H1 (cell line): ENCODE measurements around the gene CPED1. TPM values are rescaled to one million over a fixed set of nuclear protein-coding genes. Genes with fewer than 3 reads are reported as not detected.

Experiments used
- CHD1 ChIP-seq: IDR thresholded peaks from 2 replicates; pipeline ENCODE4 v1.6.1; 2012; ENCODE audit warnings: low read depth, low read length, improper control_type of control experiment
- HDAC6 ChIP-seq: IDR thresholded peaks from one replicate; pipeline ENCODE4 v1.7.1; 2012; ENCODE audit warnings: low read depth, mild to moderate bottlenecking, inconsistent platforms, low read length, moderate library complexity
- SIN3A ChIP-seq, 2 experiments: IDR thresholded peaks in 1 of 2; conservative IDR thresholded peaks in 1 of 2; 2 replicates each; pipeline ENCODE4 v1.6.1; 2011 to 2012; ENCODE audit warnings: low read length in 2 of 2, improper control_type of control experiment in 1 of 2, low read depth in 1 of 2, mild to moderate bottlenecking in 1 of 2
- SP1 ChIP-seq: IDR thresholded peaks from 2 replicates; pipeline ENCODE4 v1.6.1; 2011; ENCODE audit warnings: low read depth, low read length
- SRF ChIP-seq: IDR thresholded peaks from 2 replicates; pipeline ENCODE4 v1.6.1; 2011; ENCODE audit warnings: mild to moderate bottlenecking, low read depth, low read length, moderate library complexity
- polyA plus RNA-seq, 7 experiments: library from polyadenylated mRNA; depleted of rRNA in 3 of 7; stranded (reverse) in 5 of 7; unstranded in 2 of 7; fragments of >200 nt in 5 of 7; fragments of 200-250 nt in 2 of 7; gene quantifications; 1 replicate in 5 of 7; 2 replicates in 1 of 7; 4 replicates in 1 of 7; pipeline versions ENCODE4 v1.2.1 to v1.2.3, GENCODE V29; 2011 to 2013; ENCODE audit warnings: missing spikeins in 2 of 7, mixed read lengths in 2 of 7
- total RNA-seq: library from RNA; stranded (reverse); fragmentation: NEBNext Ultra II Directional; extraction: Animal tissue kit (Norgen Biotek cat#: 25700); gene quantifications from 2 replicates; pipeline ENCODE4 v1.2.1, GENCODE V29; 2021
- TF ChIP-seq, protein P1 (sequence below): IDR thresholded peaks from 2 replicates; pipeline ENCODE4 v1.6.1; 2012; ENCODE audit warnings: inconsistent platforms

CPED1 gene
- total and polyA plus RNA-seq, 2 of the 8 experiments (the other 6 are each of a cell fraction or from before 2014, with no cell fraction given): 0.08 to 0.39 TPM

GRCh38 chr7:120951826-120952225 is 36.7 kb upstream of the CPED1 start (continued):
- TF ChIP-seq SIN3A (conservative IDR thresholded peaks at IDR 0.05 in 1 of 2, IDR thresholded peaks at IDR 0.05 in 1 of 2; ENCODE audit: low read depth in 1 of 2, low read length in 2 of 2) (no peak), CHD1 (no peak), HDAC6 (no peak), SRF (no peak), SP1 (no peak)
- TF ChIP-seq, protein P1, sequence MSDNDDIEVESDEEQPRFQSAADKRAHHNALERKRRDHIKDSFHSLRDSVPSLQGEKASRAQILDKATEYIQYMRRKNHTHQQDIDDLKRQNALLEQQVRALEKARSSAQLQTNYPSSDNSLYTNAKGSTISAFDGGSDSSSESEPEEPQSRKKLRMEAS: no peak
